HG02610 (cell line): ENCODE results near the gene MMP23B.
"Not testable (repeated sequence)": the region's sequence is repeated elsewhere in the genome, so short reads cannot be mapped to it uniquely, and the experiment has no call there.

Experiments used
- ATAC-seq: cut with Tn5 transposase; IDR thresholded peaks from one replicate; pipeline ENCODE4 v1.9.1; 2021; ENCODE audit warnings: mild to moderate bottlenecking, moderate library complexity; ENCODE audit not compliant: unreplicated experiment

MMP23B gene

DNA sequence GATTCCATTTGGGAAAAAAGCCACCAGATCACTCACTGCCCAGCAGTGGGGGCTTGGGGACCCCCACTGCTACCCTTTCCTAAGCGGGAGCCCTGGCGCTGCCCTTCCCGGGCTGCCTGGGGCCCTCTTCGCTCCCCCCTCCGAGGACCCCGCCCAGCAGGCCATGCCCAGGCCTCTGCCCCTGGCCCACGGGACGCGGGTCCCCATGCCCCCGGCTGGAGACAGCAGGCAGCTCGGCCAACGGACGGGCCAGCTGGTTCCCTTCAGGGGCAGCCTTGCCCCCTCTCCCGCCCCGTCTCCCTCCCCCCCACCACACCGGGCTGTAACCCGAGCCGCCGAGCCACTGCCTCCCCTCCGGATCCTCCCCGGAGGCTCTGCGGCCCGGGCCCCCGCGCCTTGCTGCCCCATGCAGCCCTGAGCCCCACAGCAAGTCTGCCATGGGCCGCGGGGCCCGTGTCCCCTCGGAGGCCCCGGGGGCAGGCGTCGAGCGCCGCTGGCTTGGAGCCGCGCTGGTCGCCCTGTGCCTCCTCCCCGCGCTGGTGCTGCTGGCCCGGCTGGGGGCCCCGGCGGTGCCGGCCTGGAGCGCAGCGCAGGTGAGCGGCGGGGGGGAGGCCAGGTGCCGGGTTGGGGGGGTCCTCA, at the start of gene MMP23B:
Gene MMP23B, plus strand, starts transcription at position 392 of the 639 bp plus-strand sequence. Its CDS starts 46 bp downstream, at position 438.
- ATAC-seq: no peak

GRCh38 chr1:1582585-1583346, 49.2 kb upstream of the MMP23B start:
- no peak for ATAC-seq

DNA sequence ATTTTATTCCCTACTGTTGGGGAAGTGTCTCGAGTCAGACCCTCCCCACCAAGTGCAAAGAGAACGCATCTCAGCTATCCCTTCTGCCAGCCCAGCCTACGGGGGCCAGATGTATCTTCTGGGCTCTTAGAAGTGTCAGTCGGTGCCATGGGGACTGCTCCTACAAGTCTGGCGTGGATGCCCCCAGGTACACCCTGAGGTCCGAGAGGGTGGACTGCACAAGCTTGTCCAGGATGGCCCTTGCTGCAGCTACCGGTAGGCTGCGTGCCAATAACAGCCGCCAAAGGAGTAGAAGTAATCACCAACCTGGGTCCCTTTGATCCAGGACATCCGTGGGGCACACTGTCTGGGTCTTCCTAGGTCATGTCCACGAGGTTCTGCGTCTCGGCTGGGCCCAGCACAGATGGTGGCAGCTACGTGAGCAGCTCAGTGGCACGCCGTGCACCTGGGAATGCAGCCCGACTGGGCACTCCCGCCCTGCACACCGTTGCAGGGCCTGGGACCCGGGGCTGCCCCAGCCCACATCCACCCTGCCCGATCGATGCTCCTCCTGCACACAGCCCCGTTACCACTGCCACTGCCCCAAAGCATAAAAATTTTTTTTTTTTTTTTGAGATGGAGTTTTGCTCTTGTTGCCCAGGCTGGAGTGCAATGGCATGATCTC, 48.5 kb upstream of the MMP23B start:
- no peak for ATAC-seq

DNA sequence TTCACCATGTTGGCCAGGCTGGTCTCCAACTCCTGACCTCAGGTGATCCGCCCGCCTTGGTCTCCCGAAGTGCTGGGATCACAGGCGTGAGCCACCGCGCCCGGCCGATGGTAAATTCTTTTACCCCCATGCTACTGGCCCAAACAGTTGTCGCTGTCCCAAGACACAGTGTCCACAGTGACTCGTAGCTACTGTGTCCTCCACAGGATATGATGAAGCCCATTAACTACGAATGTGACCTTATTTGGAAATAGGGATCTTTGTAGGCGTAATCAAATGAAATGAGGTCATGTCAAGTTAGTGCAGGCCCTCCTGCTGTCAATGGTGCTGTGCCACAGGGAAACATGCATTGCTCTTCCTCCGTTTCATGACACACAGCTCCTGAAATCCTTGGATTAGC, 40.5 kb upstream of the MMP23B start:
- ATAC-seq: no peak

GRCh38 chr1:1593834-1594601, 38.0 kb upstream of the MMP23B start:
- no peak for ATAC-seq

- ATAC-seq: no peak
Observed at GRCh38 chr1:1594602-1595260, 37.2 kb upstream of the MMP23B start.

DNA sequence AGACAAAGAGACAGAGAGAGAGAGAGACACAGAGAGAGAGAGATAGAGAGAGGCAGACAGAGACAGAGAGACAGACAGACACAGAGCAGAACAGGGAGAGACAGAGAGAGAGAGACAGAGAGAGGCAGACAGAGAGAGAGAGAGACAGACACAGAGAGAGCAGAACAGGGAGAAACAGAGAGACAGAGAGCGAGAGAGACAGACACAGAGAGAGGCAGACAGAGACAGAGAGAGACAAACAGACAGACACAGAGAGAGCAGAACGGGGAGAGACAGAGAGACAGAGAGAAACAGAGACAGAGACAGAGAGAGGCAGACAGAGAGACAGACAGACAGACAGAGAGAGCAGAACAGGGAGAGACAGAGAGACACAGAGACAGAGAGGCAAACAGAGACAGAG, 36.6 kb upstream of the MMP23B start:
- not testable (repeated sequence) for ATAC-seq

DNA sequence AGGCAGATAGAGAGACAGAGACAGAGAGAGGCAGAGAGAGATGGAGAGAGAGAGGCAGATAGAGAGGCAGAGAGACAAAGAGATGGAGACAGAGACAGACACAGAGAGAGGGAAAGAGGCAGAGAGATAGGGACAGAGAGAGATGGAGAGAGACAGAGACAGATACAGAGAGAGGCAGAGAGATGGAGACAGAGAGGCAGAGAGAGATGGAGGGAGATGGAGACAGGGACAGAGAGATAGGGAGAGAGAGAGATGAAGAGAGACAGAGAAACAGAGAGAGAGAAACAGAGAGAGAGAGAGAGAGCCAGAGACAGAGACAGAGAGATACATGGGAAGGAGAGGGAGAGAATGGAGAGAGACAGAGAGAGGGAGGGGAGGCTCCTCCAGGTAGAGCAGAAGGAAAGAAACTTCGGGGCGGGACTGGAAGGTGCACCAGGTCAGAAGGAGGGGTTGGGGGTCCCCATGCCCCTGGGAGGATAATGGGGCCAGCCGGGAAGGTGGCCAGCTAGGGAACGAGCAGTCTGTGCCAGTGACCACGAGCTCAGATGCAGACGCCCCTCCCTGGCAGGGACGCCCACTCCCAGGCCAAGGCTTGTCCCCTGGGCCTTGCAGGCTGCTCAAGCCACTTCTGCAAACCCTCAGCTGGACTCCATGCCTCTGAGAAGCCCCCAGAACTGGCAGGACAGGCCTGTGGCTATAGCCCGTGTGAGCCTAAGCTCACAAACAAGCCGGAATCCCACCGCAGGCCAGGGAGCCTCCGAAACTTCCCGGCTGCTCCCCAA, 35.3 kb upstream of the MMP23B start:
- no peak for ATAC-seq

- ATAC-seq: no peak
Observed at GRCh38 chr1:1597275-1597930, 34.6 kb upstream of the MMP23B start.

- ATAC-seq: no peak
Observed at GRCh38 chr1:1598051-1598719, 33.8 kb upstream of the MMP23B start.

- ATAC-seq: no peak
Observed at GRCh38 chr1:1598720-1599029, 33.3 kb upstream of the MMP23B start.

GRCh38 chr1:1599030-1599934, 32.7 kb upstream of the MMP23B start:
- no peak for ATAC-seq

GRCh38 chr1:1599935-1600860, 31.8 kb upstream of the MMP23B start, which contains the start of gene FNDC10:
FNDC10 (minus strand) TSS chr1:1600135; CDS start chr1:1600015, 120 bp downstream.
- no peak for ATAC-seq

DNA sequence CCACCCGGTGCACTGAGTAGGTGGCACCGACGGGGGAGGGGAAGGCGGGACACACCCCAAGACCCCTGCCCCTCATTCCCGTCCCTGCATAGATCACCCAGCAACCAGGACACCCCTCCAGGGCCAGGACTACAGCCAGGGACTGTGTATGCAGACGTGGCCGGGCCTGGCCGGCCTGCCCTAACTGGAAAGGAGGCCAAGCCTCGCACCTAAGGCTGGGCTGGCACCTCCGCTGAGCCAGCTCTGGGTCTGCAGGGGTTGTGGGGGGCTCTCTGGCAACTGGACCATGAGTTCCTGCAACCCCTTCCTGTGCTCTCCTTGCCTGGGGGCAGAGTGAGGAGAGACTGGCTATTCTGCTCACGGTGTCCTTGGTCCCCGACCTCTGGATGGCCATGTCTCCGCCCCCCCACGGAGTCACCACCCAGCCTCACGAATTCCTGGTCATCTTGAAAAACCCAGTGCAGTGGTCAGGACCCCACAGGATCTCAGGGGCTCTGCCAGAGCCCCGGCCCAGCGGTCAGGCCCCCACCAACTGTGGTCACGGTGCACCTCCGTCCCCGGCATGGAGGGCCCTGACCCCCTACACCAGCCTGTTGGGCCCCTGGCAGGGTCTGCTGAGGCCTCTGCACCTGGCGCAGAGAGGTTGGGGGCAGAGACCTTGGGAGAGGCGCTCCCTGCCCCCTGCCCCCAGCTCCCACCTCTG, 31.0 kb upstream of the MMP23B start:
- no peak for ATAC-seq

DNA sequence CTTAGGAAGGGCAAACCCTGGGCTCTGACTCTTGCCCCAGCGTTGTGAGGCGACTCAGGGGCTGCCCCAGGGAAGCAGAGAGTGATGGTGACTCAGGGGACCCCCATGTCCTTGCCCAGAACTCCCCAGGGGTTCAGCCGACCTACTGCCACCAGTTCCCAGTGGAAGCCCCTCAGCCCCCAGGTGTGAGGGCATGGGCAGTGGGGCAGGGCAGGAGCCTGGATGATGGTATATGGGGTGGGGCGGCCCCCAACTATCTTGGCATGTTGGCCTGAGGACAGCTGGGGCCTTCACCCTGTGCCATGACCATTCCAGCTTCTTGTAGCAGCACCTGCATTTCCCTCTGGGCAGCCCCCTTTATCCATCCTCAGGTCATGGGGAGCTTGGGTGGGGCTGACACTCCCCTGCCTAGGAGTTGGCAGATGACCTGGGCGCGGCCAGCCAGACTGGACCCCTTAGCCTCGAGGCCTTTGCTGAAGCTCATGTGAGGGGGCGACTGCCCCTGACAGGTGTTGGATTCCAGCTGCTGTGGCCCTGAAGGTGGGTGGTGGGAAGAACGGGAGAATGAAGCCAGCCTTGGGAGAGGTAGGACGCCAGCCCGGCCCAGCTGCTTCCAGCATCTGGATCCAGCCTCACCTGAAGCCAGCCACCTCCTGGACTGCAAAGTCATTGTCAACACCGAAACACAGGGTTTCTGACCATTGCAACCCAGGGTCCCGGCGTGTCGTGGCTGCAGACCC, 30.2 kb upstream of the MMP23B start:
- ATAC-seq: no peak
